ENCODE data around the gene GATC.

GATC gene

GRCh38 chr12:120468821-120469449, 22.7 kb downstream of the GATC start:
- no peak for DNase-seq (ENCODE audit: low read depth)
- in situ Hi-C loops (cut with HindIII; ENCODE audit: low sequenced_read_pairs), result no loop called here
- peak overlapping the region; percentile 79 for H3K4me3 ChIP-seq (ENCODE audit: low read depth, low read length)
- no peak for TF ChIP-seq CTCF (IDR thresholded peaks at IDR 0.05; ENCODE audit: low read depth, low read length, missing control alignments)

- DNase-seq (ENCODE audit: low read depth), result peak; percentile 90
- H3K4me3 ChIP-seq (ENCODE audit: low read depth, low read length), result peak within 1 kb of the TSS; percentile 79
- peak; percentile 84 for TF ChIP-seq CTCF (IDR thresholded peaks at IDR 0.05; ENCODE audit: low read depth, low read length, missing control alignments)
- in situ Hi-C loops (cut with HindIII; ENCODE audit: low sequenced_read_pairs), result no loop called here
Observed at GRCh38 chr12:120469450-120470149, 23.4 kb downstream of the GATC start, which contains the start of gene SRSF9. SRSF9 (minus strand) TSS chr12:120469748; CDS start chr12:120469609, 139 bp downstream.

GRCh38 chr12:120470150-120470784, 24.0 kb downstream of the GATC start:
- in situ Hi-C loops (cut with HindIII; ENCODE audit: low sequenced_read_pairs), result no loop called here
- no peak for TF ChIP-seq CTCF (IDR thresholded peaks at IDR 0.05; ENCODE audit: low read depth, low read length, missing control alignments)

GRCh38 chr12:120472521-120472920, 26.3 kb downstream of the GATC start:
- no peak for TF ChIP-seq CTCF (IDR thresholded peaks at IDR 0.05; ENCODE audit: low read depth, low read length, missing control alignments)
- DNase-seq (ENCODE audit: low read depth), result no peak
- in situ Hi-C loops (cut with HindIII; ENCODE audit: low sequenced_read_pairs), result no loop called here
- H3K4me3 ChIP-seq (ENCODE audit: low read depth, low read length), result no peak overlapping the region

More at GRCh38 chr12:120470150-120470784, 24.0 kb downstream of the GATC start:
- DNase-seq (ENCODE audit: low read depth), result no peak
- H3K4me3 ChIP-seq (ENCODE audit: low read depth, low read length), result peak overlapping the region; percentile 79

GRCh38 chr12:120473807-120474615, 27.8 kb downstream of the GATC start:
- H3K4me3 ChIP-seq (ENCODE audit: low read depth, low read length), result no peak overlapping the region
- TF ChIP-seq CTCF (IDR thresholded peaks at IDR 0.05; ENCODE audit: low read depth, low read length, missing control alignments), result no peak
- in situ Hi-C loops (cut with HindIII; ENCODE audit: low sequenced_read_pairs), result no loop called here
- no peak for DNase-seq (ENCODE audit: low read depth)

GRCh38 chr12:120474616-120474960, 28.3 kb downstream of the GATC start:
- no peak for DNase-seq (ENCODE audit: low read depth)
- H3K4me3 ChIP-seq (ENCODE audit: low read depth, low read length), result no peak overlapping the region
- in situ Hi-C loops (cut with HindIII; ENCODE audit: low sequenced_read_pairs), result no loop called here
- no peak for TF ChIP-seq CTCF (IDR thresholded peaks at IDR 0.05; ENCODE audit: low read depth, low read length, missing control alignments)

Measured in astrocyte of the cerebellum (primary cell).